H1 (cell line): ENCODE measurements around the gene PRR36. TPM values are rescaled to one million over a fixed set of nuclear protein-coding genes. Genes with fewer than 3 reads are reported as not detected.

Experiments used
- CBX8 ChIP-seq: fragments of 300-800, 300-1000 bp; sonication (generic); IDR thresholded peaks from 2 replicates; pipeline ENCODE4 v1.7.1; 2016; ENCODE audit warnings: low read depth, low read length, borderline replicate concordance
- KDM4A ChIP-seq: IDR thresholded peaks from one replicate; pipeline ENCODE4 v1.7.1; 2012; ENCODE audit warnings: low read depth, mild to moderate bottlenecking, moderate library complexity, low read length, inconsistent platforms; ENCODE audit not compliant: severe bottlenecking
- NRF1 ChIP-seq: IDR thresholded peaks from 2 replicates; pipeline ENCODE4 v1.6.1; 2011; ENCODE audit warnings: mild to moderate bottlenecking, low read depth, low read length, improper control_type of control experiment
- POU5F1 ChIP-seq: IDR thresholded peaks from 2 replicates; pipeline ENCODE4 v1.6.1; 2011; ENCODE audit warnings: low read depth, mild to moderate bottlenecking, low read length, moderate library complexity
- RAD21 ChIP-seq, 2 experiments: IDR thresholded peaks in 1 of 2; conservative IDR thresholded peaks in 1 of 2; 2 replicates each; pipeline ENCODE4 v1.6.1; 2011; ENCODE audit warnings: low read depth in 2 of 2, low read length in 2 of 2, improper control_type of control experiment in 1 of 2, inconsistent platforms in 1 of 2, mild to moderate bottlenecking in 1 of 2, moderate library complexity in 1 of 2
- RBBP5 ChIP-seq: IDR thresholded peaks from 2 replicates; pipeline ENCODE4 v1.7.1; 2012; ENCODE audit warnings: low read depth, mild to moderate bottlenecking, inconsistent platforms, low read length, moderate library complexity, borderline replicate concordance
- polyA plus RNA-seq, 7 experiments: library from polyadenylated mRNA; depleted of rRNA in 3 of 7; stranded (reverse) in 5 of 7; unstranded in 2 of 7; fragments of >200 nt in 5 of 7; fragments of 200-250 nt in 2 of 7; gene quantifications; 1 replicate in 5 of 7; 2 replicates in 1 of 7; 4 replicates in 1 of 7; pipeline versions ENCODE4 v1.2.1 to v1.2.3, GENCODE V29; 2011 to 2013; ENCODE audit warnings: missing spikeins in 2 of 7, mixed read lengths in 2 of 7
- total RNA-seq: library from RNA; stranded (reverse); fragmentation: NEBNext Ultra II Directional; extraction: Animal tissue kit (Norgen Biotek cat#: 25700); gene quantifications from 2 replicates; pipeline ENCODE4 v1.2.1, GENCODE V29; 2021
- TF ChIP-seq, protein P1 (sequence below): IDR thresholded peaks from 2 replicates; pipeline ENCODE4 v1.6.1; 2012; ENCODE audit warnings: low read length, inconsistent platforms

Gene PRR36
- total and polyA plus RNA-seq, 2 of the 8 experiments (the other 6 are each of a cell fraction or from before 2014, with no cell fraction given) = 1.6 to 23.9 TPM

DNA sequence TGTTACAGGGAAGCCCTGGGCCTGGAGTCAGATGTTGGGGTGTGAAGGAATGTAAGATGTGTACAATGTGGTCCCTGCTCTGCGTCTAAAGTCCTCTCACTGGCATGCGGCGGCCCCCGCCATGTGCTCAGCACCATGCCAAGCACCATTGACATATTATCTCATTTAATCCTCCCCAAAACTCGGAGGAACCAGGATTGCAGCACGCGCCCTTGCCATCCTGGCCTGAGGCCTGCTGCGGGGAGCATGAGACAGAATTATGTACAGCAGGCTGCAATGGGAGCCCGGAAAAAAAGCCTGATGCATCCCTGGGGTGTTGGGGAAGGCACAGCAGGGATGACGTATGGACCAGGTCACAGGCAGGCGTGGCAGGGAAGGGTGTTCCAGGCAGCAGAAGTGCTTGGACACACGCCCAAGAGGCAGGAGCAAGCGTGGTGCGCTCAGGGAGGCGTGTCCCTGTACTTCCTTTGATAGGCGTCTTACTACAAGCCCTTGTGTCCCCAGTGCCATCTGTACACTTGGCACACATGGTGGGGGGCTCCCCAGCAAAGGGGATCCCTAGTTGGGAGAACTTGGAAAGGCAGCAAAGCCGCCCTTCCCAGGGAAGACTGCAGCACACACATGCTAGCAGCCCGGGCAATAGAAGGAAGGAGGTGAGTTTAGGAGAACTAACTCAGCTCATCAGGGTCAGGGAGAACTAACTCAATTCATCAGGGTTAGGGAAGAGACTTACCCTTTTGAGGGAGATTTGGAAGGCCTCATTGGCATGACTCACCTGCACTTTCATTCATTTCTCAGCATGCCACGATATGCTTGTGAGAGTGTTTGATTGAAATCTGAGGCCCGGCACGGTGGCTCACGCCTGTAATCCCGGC, 40.7 kb downstream of the PRR36 start (continued):
- TF ChIP-seq, protein P1, sequence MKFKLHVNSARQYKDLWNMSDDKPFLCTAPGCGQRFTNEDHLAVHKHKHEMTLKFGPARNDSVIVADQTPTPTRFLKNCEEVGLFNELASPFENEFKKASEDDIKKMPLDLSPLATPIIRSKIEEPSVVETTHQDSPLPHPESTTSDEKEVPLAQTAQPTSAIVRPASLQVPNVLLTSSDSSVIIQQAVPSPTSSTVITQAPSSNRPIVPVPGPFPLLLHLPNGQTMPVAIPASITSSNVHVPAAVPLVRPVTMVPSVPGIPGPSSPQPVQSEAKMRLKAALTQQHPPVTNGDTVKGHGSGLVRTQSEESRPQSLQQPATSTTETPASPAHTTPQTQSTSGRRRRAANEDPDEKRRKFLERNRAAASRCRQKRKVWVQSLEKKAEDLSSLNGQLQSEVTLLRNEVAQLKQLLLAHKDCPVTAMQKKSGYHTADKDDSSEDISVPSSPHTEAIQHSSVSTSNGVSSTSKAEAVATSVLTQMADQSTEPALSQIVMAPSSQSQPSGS = no peak
- TF ChIP-seq POU5F1 (no peak), KDM4A (no peak), RAD21 (IDR thresholded peaks at IDR 0.05 in 1 of 2, conservative IDR thresholded peaks at IDR 0.05 in 1 of 2; ENCODE audit: low read depth in 2 of 2, low read length in 2 of 2) (no peak), CBX8 (no peak), NRF1 (no peak), RBBP5 (no peak)
